H54 (cell line): ENCODE measurements around the gene RABGEF1.
A peak's percentile ranks its signal among the peaks of the same experiment; 100 is the strongest.
"Not testable (repeated sequence)": the region's sequence is repeated elsewhere in the genome, so short reads cannot be mapped to it uniquely, and the experiment has no call there.

Source experiments
- DNase-seq: peaks from one replicate; pipeline ENCODE4 v3.0.0; 2011; ENCODE audit warnings: low spot score, mixed read lengths; ENCODE audit not compliant: insufficient read length
- FAIRE-seq: peaks from 3 replicates; lab custom pipeline; 2011; peaks lifted over from hg19 to GRCh38; lab: Jason Lieb, UNC
- POLR2A ChIP-seq: IDR thresholded peaks from 2 replicates; pipeline ENCODE4 v1.6.1; 2011; ENCODE audit warnings: low read depth, mild to moderate bottlenecking, low read length

Gene RABGEF1

DNA sequence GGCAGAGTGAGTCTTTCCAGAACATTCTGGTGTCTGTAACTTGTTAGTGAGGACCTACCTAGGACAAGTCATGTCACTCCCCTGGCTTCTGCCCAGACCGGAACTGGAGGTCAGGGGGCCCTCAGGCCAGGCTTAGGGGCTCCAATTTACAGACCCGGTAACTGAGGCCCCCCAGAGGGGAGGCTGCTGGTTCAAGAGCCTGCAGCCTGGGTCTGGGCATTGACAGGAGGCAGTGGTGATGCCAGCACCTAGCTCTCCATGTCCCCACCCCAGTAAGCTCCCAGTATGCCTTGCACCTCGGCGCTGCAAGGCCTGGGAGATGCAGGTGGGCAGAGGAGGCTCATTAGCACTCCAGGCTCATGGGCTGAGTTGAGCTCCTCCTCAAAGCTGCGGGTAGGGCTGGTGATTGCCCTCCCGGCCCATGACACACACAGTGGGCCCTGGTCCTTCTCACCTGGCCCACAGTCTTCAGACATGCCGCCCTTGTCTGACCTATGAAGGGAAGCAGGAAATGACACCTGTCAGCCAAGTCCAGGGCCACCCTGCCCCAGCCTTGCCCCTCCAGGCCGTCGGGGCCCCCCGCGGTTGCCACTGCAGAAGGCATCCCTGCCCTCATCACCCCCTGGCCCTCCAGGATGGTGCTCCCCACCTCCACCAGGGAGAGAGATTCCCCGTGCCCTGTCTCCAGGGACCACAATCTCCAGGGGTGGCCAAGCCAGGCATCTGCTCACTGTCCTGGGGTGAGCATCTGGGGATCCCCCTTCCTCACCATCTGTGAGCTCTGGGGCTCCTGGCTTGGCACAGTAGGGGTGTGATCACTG lies 92.2 kb downstream of the RABGEF1 start:
- no peak for TF ChIP-seq POLR2A
- FAIRE-seq = no peak
- no peak for DNase-seq

DNA sequence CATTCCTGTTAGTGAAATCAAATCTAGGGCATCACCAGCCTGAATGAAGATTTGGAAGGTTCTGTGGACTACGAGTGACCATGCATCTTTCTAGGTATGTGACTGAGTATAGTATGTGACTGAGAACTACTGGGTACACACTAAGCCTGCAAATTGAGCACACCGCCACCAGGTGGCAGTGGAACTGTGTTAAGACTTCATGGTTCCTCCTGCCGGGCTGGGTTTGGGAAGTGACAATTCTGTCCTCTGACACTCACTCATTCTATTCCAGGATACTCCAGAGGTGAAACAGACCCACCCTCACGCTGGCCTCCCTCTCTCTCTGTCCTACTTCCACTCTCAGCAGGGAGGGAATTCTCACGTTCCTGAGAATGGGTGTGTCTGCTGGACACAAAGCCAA lies 96.5 kb downstream of the RABGEF1 start:
- no peak for TF ChIP-seq POLR2A
- FAIRE-seq (no peak), DNase-seq (no peak)

DNA sequence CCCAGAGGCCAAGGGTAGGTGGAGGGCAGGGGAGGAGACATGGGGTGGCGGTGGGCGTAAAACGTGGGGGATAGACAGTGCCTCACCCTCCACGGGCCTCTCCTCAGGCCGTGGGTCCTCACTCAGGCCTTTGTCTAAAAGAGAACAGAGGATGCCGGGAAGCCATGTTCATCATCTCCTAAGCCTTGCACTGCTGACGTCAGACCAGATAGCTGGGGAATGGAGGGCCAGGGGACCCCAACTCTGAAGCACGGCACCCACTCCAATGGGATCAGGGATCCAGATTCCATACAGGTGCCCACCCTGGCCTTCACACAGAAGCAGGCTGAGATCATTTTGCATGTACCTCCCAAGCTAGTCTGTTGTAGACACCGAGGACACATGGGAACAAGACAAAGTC lies 97.1 kb downstream of the RABGEF1 start:
- no peak for TF ChIP-seq POLR2A
- no peak for DNase-seq
- no peak for FAIRE-seq

DNA sequence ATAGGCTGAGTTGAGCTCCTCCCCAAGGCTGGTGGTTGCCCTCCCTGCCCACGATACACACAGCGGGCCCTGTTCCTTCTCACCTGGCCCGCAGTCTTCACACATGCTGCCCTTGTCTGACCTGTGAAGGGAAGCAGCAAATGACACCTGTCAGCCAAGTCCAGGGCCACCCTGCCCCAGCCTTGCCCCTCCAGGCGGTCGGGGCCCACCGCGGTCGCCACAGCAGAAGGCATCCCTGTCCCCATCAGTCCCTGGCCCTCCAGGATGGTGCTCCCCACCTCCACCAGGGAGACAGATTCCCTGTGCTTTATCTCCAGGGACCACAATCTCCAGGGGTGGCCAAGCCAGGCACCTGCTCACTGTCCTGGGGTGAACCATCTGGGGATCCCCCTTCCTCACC lies 99.3 kb downstream of the RABGEF1 start:
- TF ChIP-seq POLR2A = no peak
- DNase-seq (no peak), FAIRE-seq (no peak)

DNA sequence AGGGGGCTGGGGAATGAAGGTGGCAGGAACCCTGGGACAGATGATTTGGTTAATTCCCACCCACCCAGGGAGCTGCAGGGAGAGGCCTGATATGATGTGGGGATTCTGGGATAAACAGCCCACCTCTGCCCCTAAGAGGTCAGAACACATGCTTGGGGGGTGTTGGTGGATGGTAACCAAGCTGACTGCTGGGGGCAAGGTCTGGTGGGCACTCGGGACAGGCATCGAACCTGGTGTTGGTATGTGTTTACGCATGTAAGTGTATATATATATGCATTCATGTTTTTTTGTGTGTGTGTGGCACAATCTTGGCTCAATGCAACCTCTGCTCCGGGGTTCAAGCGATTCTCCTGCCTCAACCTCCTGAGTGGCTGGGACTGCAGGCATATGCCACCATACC lies 99.8 kb downstream of the RABGEF1 start:
- TF ChIP-seq POLR2A = no peak
- no peak for DNase-seq
- no peak for FAIRE-seq

DNA sequence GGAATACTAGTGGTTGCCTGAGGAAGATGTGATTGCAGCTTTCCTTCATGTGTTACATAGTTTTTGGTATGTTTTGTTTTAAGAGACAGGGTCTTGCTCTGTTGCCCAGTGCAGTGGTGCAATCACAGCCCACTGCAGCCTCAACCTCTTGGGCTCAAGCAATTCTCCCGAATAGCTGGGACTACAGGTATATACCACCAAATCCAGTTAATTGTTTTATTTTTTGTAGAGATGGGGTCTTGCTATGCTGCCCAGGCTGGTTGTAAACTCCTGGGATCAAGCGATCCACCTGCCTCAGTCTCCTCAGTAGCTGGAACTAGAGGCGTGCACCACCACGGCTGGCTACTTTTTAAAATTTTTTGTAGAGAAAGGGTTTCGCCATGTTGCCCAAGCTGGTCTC lies 101.4 kb downstream of the RABGEF1 start:
- DNase-seq = no peak
- no peak for FAIRE-seq
- TF ChIP-seq POLR2A = no peak

DNA sequence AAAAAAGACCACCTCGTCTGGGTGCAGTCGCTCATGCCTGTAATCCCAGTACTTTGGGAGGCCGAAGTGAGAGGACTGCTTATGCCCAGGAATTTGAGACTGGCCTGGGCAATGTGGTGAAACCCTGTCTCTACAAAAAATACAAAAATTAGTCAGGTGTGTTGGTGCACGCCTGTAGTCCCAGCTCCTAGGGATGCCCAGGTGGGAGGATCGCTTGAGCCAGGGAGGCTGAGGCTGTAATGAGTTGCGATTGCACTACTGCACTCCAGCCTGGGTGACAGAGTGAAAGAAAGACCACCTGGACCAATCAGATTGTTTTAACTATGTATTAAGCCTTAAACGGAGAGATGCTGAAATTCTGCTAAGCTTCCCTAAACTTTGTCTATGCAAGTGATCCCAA lies 103.0 kb downstream of the RABGEF1 start:
- FAIRE-seq, DNase-seq: not testable (repeated sequence)

DNA sequence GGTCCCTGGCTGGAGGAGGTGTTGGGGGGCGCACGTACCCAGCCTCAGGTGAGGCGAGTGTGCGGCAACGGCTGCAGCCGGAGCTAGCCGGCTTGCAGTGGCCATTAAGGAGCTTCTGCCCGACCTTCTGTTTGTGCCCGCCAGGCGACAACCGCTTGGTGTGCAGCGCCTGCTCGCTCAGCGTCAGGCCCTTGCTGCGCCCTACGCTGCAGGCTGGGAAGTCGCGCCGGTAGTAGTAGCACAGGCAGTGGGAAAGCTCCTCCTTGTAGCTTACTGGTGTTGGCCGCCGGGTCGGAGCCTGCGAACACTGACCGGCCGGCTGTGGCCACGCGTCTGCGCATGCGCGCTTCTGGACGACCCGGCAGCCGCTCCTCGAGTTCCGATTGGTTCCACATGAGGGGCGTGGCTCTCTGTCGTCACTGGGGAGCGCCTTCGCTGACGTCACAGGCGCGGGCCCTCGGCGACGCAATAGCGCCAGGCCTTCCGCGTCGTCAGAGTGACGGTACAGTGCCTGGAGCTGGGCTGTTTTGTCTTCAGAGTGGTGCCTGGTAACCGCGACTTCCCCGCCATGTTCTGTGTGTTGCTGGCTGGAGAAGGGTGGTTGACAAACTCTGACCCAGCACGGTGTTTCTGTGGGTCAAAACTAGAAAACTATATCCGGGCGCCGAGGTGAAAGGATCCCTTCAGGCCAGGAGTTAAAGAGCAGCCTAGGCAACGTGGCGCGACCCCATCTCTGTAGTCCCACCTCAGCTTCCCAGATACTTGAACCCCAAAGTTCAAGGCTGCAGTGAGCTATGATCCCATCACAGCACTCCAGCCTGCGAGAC lies 104.2 kb downstream of the RABGEF1 start:
- DNase-seq = peak; percentile 96
- TF ChIP-seq POLR2A = peak; percentile 93
- FAIRE-seq = peak; percentile 69

DNA sequence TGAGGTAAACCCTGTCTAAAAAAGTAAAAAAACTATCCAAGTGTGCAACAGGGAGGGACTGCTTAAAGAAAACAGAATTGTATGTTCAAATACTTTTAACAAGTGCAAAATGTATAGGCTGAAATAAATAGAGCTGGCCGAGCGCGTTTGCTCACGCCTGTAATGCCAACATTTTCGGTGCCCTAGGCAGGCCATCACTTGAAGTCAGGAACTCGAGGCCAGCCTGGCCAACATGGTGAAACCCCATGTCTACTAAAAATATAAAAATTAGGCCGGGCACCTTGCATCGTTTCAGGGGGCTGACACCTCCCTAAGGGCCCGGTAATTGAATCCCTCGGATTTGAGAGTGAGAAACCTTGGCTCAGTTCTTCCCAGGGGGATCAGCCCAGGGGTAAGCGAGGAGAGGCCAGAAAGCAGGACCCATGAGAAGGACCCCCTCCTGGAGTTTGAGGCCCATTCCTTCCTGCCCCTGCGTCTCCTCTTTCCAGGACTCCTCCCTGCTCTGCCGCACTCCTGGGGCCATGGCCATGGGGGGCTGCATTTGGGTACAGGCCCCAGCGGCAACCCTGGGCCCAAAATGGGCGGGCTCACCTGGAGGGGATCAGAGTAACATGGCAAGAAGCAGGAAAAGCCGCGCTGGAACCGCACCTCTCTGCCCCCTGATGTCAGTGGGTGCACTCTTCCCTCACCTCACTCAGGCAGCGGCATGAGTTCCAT lies 105.0 kb downstream of the RABGEF1 start:
- TF ChIP-seq POLR2A = no peak
- FAIRE-seq = no peak
- no peak for DNase-seq

DNA sequence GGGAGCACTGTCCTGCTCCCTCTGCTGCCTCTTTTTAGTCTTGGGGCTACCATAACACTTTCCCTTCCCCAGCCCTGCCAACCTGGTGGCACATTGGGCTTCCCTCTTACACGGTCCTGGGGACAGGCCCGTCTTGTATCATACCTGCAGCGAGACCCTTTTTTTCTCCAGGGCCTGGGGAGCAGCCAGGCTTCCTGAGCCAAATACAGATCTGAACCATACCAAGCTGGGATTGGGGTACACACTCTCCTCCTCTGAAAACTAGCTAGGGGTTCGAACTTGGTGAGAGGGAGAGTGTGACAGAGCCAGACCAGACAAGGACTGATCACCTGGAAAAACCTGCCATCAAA lies 105.5 kb downstream of the RABGEF1 start:
- not testable (repeated sequence) for FAIRE-seq, DNase-seq

DNA sequence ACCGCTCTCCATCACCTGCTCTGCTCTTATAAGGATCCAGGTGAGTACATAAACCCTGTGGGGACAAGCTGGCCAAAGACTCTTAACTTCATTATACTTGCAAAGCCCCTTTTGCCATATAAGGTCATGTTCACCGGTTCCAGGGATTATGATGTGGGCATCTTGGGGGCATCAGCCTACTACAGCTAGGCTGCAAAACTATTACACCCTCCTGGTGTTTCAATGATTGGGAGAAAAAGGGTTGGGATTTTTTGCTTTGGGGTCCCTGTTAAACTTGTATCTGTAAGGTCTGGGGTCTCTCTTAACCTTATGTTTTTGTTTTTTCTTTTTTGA lies 107.0 kb downstream of the RABGEF1 start:
- FAIRE-seq = not testable (repeated sequence)

DNA sequence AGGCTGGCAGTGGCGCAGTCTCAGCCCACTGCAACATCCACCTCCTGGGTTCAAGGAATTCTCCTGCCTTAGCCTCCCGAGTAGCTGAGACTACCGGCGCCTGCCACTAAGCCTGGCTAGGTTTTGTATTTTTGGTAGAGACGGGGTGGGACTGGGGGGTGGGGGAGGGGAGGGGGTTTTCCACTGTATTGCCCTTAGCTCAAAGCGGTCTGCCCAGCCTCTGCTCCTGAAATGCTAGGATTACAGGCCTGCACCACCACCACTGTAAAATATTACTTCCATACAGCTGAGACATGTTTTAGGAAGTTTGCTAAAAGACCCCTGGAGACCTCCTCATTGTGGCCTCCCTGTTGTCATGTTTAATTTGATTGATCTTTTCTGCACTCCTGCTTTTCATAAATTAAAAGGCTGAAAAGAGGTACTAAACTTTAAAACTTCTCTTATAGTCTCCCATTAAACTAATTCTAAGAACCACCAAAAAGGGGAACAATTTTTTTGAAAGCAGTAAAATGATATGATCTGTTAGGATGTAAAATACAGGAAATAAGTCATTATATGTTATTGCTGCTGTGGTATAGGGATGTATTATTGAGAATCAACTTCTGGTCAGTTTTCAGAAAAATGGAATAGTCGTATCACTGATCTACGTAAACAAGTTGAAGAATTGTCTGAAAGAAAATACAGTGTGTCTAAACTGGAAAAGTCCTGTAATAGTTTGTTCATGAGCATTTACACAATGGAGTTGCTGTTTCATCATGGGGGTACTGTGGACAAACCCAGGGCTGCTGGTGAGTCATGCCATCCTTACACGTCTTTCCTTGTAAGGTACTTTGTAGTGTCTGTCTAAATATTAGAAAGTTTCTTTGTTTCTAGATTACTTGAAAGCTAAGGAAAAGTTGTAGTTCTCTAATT lies 107.6 kb downstream of the RABGEF1 start:
- no peak for DNase-seq
- FAIRE-seq = no peak
- no peak for TF ChIP-seq POLR2A

More for the DNA sequence above, 107.0 kb downstream of the RABGEF1 start:
- not testable (repeated sequence) for DNase-seq

DNA sequence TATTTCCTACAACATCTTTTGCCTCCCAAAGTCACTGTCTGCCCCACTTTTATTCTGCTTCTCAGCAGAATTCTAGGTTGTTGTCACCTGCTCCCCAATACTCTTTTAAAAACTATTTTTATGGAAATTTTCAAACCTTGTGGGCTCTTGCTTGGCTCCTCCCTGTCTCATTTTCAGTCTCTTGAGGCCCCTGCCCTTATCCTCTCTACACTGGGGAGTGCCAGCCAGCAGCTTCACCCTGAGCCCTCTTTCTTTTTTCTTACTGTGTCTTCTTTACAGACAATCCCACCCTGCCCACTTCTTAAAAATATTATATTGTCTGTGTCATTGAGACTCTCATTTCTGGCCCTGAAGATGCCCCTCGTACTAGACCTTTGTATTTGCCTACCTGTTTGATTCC lies 118.8 kb downstream of the RABGEF1 start:
- DNase-seq = no peak
- no peak for TF ChIP-seq POLR2A
- no peak for FAIRE-seq
